ENCODE measurements around the gene MPZ.
"Not testable (repeated sequence)": the region's sequence is repeated elsewhere in the genome, so short reads cannot be mapped to it uniquely, and the experiment has no call there.

Gene MPZ

DNA sequence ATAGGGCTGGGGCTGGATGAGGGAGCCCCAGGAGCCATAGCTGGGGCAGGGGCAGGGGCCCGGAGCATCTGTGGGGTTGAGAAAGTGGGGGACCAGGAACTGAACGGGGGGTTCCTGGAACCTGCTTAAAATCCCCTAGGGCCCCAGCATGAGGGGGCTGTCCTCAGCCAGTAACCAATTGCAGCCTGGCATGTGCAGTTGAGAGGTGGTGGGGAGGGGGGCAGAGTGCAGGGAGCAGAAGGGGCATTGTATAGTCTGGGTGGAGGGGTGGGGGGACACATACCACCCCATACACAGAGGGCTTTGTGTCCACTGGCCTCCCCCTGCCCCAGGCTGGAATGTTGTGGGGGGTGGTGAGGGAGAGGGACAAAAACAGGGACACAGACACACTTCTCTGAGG, at the start of gene MPZ:
TSS of gene MPZ (minus strand) at position 101 of the 400 bp plus-strand sequence. CDS start at position 38, 63 bp downstream.
- DNase-seq: no peak

GRCh38 chr1:161359291-161359690, 49.5 kb upstream of the MPZ start:
- no peak for DNase-seq

DNA sequence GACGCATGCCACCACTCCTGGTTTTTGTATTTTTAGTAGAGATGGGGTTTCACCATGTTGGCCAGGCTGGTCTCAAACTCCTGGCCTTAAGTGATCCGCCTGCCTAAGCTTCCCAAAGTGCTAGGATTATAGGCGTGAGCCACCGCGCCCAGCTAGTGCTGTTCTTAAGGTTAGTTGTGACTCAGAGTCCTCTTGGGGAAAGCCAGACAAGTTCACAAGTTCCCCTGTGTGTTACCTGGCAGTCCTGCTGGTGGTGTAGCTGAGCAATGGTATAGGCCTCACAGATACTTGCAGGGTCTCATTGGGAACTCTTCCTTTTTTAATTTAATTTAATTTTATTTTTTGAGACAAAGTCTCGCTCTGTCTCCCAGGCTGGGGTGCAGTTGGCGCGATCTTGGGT, 47.3 kb upstream of the MPZ start:
- DNase-seq: no peak

DNA sequence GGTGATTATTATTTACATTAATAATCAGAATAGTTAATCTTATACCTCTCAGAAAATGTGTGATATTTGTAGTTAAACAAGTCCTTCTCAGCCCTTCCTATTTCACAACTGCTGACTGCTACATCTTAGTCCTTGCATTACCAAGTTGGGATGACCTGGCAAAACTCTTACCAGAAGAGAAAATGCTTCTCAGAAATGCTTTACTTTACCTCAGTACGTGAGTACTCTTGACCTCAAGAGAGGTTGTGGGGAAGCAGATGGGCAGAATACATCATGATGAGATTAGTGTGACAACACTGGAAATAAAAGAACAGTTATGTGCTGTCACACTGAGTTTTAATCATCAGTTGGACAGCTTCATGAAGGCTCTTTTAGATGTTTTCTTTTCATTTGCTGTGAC, 41.7 kb upstream of the MPZ start:
- no peak for DNase-seq

- no peak for DNase-seq
Measured at GRCh38 chr1:161350671-161351070, 40.9 kb upstream of the MPZ start.

DNA sequence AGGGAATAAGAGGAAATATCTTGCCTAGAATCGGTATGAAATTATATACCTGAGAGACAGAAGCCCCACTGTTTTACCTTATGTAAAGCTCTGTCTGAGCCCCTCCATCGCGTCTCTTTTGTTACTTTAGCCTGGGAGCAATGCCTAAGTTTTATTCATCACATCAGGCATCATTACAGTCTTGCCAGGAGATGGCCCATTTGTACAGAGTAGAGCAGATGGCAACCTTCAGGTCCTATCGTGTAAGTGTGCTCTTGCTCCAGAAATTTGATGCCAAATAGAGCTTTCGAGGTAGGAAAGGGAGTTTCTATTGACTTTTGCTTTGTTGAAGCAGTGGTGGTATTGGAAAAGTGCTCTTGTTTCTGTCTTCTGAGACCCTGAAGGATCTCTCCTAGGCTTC, 33.1 kb upstream of the MPZ start:
- no peak for DNase-seq

- DNase-seq: no peak
Measured at GRCh38 chr1:161342177-161342576, 32.4 kb upstream of the MPZ start.

DNA sequence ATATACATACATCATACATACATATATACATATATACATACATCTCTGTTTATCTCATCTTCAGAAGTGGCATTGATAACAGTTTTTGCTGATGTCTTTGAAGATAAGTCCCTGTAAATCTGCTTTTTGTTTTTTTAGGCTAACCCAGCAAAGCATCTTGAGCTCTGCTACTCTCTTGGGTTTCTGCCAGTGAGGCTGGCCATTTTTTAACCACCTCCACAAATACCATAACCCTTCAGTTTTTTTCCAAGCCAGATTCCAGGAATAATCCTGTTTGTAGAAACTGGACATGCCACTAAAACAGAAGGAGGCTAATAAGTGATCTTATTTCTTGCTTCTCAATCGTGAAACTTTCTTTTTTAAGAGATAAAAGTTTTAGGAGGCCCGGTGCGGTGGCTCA, 26.0 kb upstream of the MPZ start:
- no peak for DNase-seq

DNA sequence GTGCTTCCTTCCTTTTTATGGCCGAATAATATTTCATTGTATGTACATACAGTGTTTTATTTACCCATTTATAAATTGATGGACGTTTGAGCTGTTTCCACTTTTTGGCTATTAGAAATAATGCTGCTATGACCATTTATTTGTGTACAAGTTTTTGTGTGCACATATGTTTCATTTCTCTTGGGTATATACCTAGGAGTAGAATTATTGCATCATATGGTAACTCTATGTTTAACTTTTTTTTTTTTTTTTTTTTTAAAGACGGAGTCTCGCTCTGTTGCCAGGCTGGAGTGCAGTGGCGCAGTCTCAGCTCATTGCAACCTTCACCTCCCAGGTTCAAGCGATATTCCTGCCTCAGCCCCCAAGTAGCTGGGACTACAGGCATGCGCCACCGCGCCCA, 23.4 kb upstream of the MPZ start:
- DNase-seq: no peak

DNA sequence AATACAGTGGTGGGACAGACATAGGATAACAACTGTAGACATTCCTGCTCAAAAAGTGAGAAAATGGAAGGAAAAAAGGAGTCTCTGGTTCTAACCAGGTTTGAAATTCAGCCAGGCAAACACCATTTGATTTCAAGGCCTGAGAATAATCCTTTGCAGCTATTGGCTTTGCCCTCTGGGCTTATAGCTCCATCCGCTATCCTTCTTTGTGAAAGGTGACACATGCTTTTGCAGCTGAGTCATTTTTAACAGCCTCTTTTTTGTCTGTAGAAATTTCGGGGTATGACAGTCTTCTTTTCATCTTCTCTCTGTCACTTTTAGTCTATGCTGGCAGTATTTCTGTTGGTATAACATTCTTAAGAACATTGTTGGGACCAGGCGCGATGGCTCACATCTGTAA, 20.6 kb upstream of the MPZ start:
- no peak for DNase-seq

- no peak for DNase-seq
Measured at GRCh38 chr1:161324020-161324419, 14.3 kb upstream of the MPZ start.

DNA sequence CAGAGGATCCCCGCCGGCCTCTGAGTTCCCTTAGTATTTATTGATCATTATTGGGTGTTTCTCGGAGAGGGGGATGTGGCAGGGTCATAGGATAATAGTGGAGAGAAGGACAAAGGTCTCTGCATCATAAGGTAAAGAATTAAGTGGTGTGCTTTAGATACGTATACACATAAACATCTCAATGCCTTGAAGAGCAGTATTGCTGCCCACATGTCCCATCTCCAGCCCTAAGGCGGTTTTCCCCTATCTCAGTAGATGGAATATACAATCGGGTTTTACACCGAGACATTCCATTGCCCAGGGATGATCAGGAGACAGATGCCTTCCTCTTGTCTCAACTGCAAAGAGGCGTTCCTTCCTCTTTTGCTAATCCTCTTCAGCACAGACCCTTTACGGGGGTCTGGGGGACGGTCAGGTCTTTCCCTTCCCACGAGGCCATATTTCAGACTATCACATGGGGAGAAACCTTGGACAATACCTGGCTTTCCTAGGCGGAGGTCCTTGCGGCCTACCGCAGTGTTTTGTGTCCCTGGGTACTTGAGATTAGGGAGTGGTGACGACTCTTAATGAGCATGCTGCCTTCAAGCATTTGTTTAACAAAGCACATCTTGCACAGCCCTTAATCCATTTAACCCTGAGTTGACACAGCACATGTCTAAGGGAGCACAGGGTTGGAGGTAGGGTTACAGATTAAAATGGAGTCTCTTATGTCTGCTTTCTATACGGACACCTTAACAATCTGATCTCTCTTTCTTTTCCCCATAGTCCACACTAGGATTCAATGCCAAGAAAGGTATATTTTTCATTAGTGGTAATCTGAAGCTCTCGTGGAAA, 6.3 kb upstream of the MPZ start:
- not testable (repeated sequence) for DNase-seq

DNA sequence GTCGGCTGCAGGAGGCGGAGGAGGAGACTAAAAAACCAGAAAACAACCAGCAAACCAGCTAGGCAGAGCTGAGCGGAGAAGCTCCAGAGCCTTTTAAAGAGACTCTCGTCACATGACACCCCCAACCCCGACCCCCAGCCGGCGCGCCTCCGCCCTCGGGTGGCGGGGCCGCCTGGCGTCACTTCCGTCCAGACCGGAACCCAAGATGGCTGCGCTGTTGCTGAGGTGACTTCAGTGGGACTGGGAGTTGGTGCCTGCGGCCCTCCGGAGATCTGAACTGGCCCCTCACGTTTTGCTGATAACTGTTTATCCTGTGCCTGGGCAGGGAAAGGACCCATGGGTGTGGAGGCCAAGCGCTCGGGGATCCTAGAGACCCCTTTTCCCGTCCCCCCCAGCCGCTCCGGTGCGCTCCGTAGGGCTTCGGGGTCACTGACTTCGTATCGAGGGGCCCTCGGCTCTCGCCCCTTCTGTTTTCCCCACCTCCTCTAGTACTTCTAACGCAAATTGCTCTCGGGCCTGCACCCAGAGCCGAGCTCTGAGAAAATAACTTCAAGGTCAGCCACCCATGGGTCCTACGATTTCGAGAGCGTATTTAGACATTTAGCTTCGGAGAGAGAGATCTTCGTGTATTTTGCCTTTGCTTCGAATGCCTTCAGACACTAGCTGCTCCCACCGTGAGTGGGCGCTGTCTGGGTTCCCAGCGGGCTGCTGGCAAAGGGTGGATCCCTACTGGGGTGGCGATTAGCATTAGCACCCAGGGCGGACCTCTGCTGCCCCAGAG, 4.6 kb upstream of the MPZ start, which contains the start of gene SDHC:
TSS of gene SDHC (plus strand) at position 181 of the 781 bp plus-strand sequence. CDS start at position 206, 25 bp downstream.
- DNase-seq: peak; percentile 79

GRCh38 chr1:161313554-161314200, 3.9 kb upstream of the MPZ start:
- DNase-seq: no peak

DNA sequence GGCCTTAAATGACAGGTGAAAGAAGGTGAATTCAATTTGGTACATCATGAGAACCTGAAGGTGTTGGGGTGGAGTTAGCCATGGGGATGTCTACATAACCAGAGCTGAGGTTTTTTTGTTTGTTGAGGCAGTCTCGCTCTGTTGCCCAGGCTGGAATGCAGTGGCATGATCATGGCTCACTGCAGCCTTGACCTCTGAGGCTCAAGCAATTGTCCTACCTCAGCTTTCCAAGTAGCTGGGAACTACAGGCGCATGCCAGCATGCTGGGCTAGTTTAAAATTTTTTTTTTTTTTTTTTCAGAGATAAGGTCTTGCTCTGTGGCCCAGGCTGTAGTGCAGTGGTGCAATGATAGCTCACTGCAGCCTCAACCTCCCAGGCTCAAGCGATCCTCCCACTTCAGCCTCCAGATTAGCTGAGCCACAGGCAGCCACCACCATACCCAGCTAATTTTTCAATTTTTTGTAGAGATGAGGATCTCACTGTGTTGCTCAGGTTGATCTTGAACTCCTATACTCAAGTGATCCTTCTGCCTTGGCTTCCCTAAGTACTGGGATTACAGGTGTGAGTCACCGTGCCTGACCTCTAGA, 1.9 kb upstream of the MPZ start:
- DNase-seq: no peak

- no peak for DNase-seq
Measured at GRCh38 chr1:161307892-161308638, 1.7 kb downstream of the MPZ start.

DNA sequence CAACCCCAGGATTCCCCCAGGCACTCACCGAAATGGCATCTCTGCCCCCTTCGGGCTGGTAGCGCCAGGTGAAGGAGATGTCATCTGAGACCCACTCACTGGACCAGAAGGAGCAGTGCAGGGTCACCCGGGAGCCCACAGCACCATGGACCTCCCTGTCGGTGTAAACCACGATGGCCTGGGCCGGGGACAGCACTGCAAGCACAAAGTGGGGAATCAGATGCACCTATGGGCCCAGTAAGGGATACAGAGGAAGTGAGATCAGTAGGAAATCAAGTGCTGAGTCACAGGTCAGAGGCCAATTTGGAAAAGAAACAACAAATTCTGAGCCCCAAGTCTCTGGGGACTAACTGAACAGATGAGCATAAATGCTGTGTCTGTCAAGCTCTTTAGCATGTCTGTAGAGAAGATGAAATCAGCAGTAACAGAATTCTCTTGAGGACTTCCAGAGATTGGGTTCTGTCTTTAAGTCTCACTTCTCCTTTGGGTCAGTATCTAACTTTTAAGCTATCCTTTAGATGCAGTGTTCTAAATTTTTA, 2.5 kb downstream of the MPZ start:
- DNase-seq: no peak

- peak; percentile 88 for DNase-seq
Measured at GRCh38 chr1:161305867-161306519, 3.8 kb downstream of the MPZ start.

DNA sequence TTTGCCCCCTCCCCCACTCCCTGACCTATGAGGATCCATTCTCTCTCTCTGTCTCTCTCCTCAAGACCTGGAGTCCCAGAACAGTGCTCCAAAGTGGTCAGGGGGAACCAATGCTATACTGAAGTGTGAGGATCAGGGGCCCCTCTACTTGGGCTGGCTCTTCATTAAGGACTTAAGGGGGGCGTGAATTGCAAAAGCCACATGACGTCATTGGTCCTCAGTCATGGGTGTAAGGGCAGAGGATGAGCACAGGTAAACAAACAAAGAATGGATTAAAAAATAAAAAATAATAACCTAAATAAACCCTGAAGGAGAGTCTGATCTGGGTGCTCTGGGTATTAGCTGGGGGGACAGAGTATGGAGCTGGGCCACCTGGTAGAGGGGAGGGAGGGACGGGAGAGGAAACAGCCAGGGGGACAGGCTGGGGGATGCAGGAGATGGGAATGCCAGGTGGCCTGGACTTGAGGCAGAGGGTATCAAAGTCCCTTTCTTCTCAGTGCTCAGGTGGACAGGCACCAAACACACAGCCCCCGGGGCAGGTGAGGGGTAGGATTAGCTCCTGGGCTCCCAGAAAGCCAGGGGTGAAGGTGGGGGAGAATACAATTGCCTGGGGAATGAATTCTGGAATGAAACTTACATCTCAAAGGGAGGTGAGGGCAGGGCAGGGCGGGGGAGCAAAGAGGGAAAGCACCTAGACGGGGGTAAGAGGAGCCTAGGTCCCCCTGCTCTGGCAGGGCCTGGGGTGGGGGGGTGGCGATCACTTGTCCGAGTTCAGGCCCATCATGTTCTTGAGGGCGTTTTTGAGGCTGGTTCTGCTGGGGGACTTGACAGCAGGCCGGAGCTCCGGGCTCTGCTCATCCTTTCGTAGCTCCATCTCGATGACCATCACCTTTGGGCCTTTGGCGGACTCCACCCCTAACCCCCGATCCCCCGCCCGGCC, 4.6 kb downstream of the MPZ start:
- no peak for DNase-seq

DNA sequence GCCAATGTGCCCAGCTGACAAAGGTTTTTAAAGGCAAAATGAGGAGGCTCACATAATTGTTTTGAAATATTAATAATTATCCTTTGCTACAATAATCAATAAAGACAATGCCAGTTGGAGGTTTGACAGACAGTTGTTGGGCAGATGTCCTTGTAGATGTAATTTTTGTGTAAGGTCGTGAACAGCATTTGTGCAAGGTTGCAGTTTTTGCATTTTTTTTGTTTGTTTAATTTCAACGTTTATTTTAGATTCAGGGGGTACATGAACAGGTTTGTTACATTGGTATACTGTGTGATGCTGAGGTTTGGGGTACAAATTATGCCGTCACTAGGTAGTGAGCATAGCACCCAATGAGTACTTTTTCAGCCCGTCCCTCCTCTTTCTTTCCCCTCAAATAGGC, 9.3 kb downstream of the MPZ start:
- DNase-seq: no peak

Data from DMS153 (cell line).